Measurements from ENCODE around the gene DIDO1. TPM values are rescaled to one million over a fixed set of nuclear protein-coding genes. Genes with fewer than 3 reads are reported as not detected.

Gene DIDO1
- total and polyA plus RNA-seq, 2 of the 13 experiments (the other 11 are each of a cell fraction or from before 2014, with no cell fraction given) = 75.0 to 75.1 TPM

DNA sequence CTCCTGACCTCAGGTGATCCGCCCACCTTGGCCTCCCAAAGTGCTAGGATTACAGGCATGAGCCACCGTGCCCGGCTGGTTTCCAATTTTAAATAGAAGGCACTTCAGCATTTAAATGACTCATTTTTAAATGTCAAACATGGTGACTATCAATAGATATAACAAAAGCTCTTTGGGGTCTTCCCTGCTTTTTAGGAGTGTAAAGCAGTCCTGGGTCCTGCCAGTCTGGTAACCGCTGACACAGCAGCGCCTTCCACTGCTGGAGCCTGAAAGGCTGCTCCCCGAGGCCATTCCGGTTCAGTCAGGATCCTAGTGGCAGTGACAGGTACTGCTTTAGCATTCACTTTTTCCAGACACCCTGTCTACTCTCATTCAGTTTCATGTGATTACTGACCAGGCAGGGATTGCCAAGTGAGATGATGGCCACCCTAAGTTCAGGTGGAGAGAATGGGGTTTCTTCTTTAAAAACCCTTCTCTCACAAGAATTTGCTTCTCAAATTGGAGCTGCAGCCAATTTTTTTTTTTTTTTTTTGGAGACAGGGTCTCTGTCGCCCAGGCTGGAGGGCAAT, 5.1 kb downstream of the DIDO1 start (continued):
- TF ChIP-seq ZKSCAN8 (CRISPR knock-in tag; IDR thresholded peaks at IDR 0.05; ENCODE audit: borderline replicate concordance) (0 out of 2 replicates have a peak, but pooled peaks have one; percentile 63), YEATS2 (CRISPR knock-in tag; IDR thresholded peaks at IDR 0.05; ENCODE audit: borderline replicate concordance) (0 out of 2 replicates have a peak, but pooled peaks have one; percentile 40), KLF11 (CRISPR knock-in tag; IDR thresholded peaks at IDR 0.05) (no peak), PCBP1 (IDR thresholded peaks at IDR 0.05; ENCODE audit: borderline replicate concordance, low read depth, low read length) (no peak), HMGXB3 (CRISPR knock-in tag; IDR thresholded peaks at IDR 0.05; ENCODE audit: borderline replicate concordance) (no peak), ERF (CRISPR knock-in tag; IDR thresholded peaks at IDR 0.05) (peak; percentile 86), ADNP (CRISPR knock-in tag; IDR thresholded peaks at IDR 0.05) (0 out of 2 replicates have a peak, but pooled peaks have one; percentile 45), ZKSCAN1 (IDR thresholded peaks at IDR 0.05; ENCODE audit: low read length) (no peak), ZNF563 (CRISPR knock-in tag; IDR thresholded peaks at IDR 0.05) (no peak), AKAP8 (CRISPR knock-in tag; IDR thresholded peaks at IDR 0.05) (peak; percentile 84; the same call in 1 of the 2 replicates), RAD21 (CRISPR knock-in tag; IDR thresholded peaks at IDR 0.05) (peak; percentile 76), MATR3 (CRISPR knock-in tag; IDR thresholded peaks at IDR 0.05) (no peak), IRF9 (CRISPR knock-in tag; IDR thresholded peaks at IDR 0.05; ENCODE audit: borderline replicate concordance) (no peak), CREM (IDR thresholded peaks at IDR 0.05) (0 out of 2 replicates have a peak, but pooled peaks have one; percentile 16), CREM (CRISPR knock-in tag; IDR thresholded peaks at IDR 0.05) (no peak), REPIN1 (CRISPR knock-in tag; IDR thresholded peaks at IDR 0.05; ENCODE audit: borderline replicate concordance, low read depth) (peak; percentile 65; the same call in 1 of the 2 replicates), ZNF350 (CRISPR knock-in tag; IDR thresholded peaks at IDR 0.05; ENCODE audit: borderline replicate concordance, low read depth) (no peak), SRSF9 (IDR thresholded peaks at IDR 0.05; ENCODE audit: borderline replicate concordance, insufficient read depth, low read depth, low read length, poor library complexity, severe bottlenecking) (no peak), ZNF460 (CRISPR knock-in tag; IDR thresholded peaks at IDR 0.05; ENCODE audit: borderline replicate concordance) (peak; percentile 55)
- TF ChIP-seq, protein P1, sequence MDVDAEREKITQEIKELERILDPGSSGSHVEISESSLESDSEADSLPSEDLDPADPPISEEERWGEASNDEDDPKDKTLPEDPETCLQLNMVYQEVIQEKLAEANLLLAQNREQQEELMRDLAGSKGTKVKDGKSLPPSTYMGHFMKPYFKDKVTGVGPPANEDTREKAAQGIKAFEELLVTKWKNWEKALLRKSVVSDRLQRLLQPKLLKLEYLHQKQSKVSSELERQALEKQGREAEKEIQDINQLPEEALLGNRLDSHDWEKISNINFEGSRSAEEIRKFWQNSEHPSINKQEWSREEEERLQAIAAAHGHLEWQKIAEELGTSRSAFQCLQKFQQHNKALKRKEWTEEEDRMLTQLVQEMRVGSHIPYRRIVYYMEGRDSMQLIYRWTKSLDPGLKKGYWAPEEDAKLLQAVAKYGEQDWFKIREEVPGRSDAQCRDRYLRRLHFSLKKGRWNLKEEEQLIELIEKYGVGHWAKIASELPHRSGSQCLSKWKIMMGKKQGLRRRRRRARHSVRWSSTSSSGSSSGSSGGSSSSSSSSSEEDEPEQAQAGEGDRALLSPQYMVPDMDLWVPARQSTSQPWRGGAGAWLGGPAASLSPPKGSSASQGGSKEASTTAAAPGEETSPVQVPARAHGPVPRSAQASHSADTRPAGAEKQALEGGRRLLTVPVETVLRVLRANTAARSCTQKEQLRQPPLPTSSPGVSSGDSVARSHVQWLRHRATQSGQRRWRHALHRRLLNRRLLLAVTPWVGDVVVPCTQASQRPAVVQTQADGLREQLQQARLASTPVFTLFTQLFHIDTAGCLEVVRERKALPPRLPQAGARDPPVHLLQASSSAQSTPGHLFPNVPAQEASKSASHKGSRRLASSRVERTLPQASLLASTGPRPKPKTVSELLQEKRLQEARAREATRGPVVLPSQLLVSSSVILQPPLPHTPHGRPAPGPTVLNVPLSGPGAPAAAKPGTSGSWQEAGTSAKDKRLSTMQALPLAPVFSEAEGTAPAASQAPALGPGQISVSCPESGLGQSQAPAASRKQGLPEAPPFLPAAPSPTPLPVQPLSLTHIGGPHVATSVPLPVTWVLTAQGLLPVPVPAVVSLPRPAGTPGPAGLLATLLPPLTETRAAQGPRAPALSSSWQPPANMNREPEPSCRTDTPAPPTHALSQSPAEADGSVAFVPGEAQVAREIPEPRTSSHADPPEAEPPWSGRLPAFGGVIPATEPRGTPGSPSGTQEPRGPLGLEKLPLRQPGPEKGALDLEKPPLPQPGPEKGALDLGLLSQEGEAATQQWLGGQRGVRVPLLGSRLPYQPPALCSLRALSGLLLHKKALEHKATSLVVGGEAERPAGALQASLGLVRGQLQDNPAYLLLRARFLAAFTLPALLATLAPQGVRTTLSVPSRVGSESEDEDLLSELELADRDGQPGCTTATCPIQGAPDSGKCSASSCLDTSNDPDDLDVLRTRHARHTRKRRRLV (CRISPR knock-in tag; IDR thresholded peaks at IDR 0.05) = no peak

All from HepG2 (cell line).